NCI-H510A (cell line): Measurements from ENCODE around the gene UGT1A5.

Experiments
- DNase-seq: peaks from one replicate; lab custom pipeline; 2025; lab: John Stamatoyannopoulos, UW

Gene UGT1A5

GRCh38 chr2:233780771-233781170, 68.1 kb downstream of the UGT1A5 start:
- no peak for DNase-seq

GRCh38 chr2:233789554-233789953, 76.8 kb downstream of the UGT1A5 start:
- DNase-seq = no peak

- DNase-seq = no peak
Observed at GRCh38 chr2:233791151-233791882, 78.6 kb downstream of the UGT1A5 start.

- no peak for DNase-seq
Observed at GRCh38 chr2:233791883-233792329, 79.2 kb downstream of the UGT1A5 start.

GRCh38 chr2:233792720-233793119, 80.0 kb downstream of the UGT1A5 start:
- DNase-seq = no peak

GRCh38 chr2:233793465-233794127, 80.9 kb downstream of the UGT1A5 start:
- no peak for DNase-seq

GRCh38 chr2:233794128-233794658, 81.5 kb downstream of the UGT1A5 start:
- no peak for DNase-seq

GRCh38 chr2:233795735-233796171, 83.0 kb downstream of the UGT1A5 start:
- DNase-seq = no peak

GRCh38 chr2:233796254-233796653, 83.5 kb downstream of the UGT1A5 start:
- no peak for DNase-seq

GRCh38 chr2:233798335-233799086, 85.8 kb downstream of the UGT1A5 start:
- DNase-seq = no peak

GRCh38 chr2:233799087-233799665, 86.5 kb downstream of the UGT1A5 start:
- no peak for DNase-seq

- DNase-seq = no peak
Observed at GRCh38 chr2:233799716-233800115, 87.0 kb downstream of the UGT1A5 start.

GRCh38 chr2:233800208-233800607, 87.5 kb downstream of the UGT1A5 start:
- no peak for DNase-seq

GRCh38 chr2:233801357-233802131, 88.8 kb downstream of the UGT1A5 start:
- DNase-seq = no peak

- DNase-seq = no peak
Observed at GRCh38 chr2:233802132-233802815, 89.6 kb downstream of the UGT1A5 start.

GRCh38 chr2:233803292-233803911, 90.7 kb downstream of the UGT1A5 start:
- DNase-seq = no peak

- DNase-seq = no peak
Observed at GRCh38 chr2:233803994-233804393, 91.3 kb downstream of the UGT1A5 start.

- DNase-seq = no peak
Observed at GRCh38 chr2:233807215-233807865, 94.6 kb downstream of the UGT1A5 start.
